ENCODE data around the gene THSD1.
"Not testable (repeated sequence)": the region's sequence is repeated elsewhere in the genome, so short reads cannot be mapped to it uniquely, and the experiment has no call there.

THSD1 gene

DNA sequence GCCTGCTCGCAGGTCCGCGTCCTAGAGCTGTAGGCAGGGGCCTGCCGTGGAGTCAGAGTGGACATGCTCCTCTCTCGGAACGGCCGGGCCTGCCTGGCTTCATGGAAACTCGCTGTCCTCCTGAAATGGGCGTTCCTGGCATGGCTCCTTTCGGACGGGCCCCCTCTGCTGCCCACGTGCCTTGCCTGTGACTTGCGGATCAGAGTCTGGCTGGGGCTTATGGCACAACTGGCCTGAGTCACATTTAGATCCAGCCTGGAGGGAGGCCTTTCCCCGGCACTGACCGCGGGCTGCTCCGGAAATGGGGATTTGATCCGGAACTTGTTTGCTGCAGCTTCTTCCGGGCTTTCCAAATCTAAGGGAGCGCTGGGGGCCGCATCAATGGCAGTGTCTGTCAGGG, 28.1 kb downstream of the THSD1 start:
- TF ChIP-seq FOXP2 (optimal IDR thresholded peaks at IDR 0.05; ENCODE audit: control extremely low read depth, extremely low read length, insufficient read depth) (no peak), EZH2 (IDR thresholded peaks at IDR 0.05) (no peak), POLR2AphosphoS5 (IDR thresholded peaks at IDR 0.05; ENCODE audit: borderline replicate concordance, low read depth, low read length) (no peak)
- no peaks in the 10 kb centered on the region for H3K36me3 ChIP-seq (ENCODE audit: insufficient read depth, low read length)
- H3K4me3 ChIP-seq: no peak overlapping the region

DNA sequence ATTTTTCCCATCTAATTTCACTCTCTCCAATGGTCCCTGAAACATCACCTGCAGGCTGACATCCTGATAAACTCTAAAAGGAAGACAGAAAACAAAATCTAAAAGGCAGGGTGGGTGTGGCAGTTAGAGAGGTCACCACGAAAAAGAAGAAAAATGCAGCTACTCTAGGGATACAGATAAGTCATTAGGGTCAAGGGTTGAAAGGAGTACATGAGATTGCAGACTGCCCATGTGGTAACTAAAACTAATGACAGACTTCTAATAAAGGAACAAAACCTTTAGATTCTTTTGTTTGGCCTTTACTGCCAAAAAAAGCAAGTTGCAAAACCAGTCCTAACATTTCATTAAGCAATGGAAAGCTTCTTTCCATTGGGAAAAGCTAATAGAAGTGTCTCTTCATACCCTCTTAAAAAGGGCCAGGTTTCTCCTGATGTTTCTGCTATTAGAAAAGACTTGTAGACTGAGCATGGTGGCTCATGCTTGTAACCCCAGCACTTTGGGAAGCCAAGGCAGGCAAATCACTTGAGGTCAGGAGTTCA, 31.0 kb downstream of the THSD1 start:
- Histone ChIP-seq H3K9me3 (ENCODE audit: low read depth, low read length) (no peaks in the 10 kb centered on the region), H3K27ac (no peak overlapping the region), H3K36me3 (ENCODE audit: insufficient read depth, low read length) (no peaks in the 10 kb centered on the region), H3K9ac (ENCODE audit: insufficient read length) (no peak overlapping the region), H3K4me3 (no peak overlapping the region)
- DNase-seq (ENCODE audit: low read depth, low spot score): no peak
- TF ChIP-seq POLR2AphosphoS5 (IDR thresholded peaks at IDR 0.05; ENCODE audit: borderline replicate concordance, low read depth, low read length) (no peak), EZH2 (IDR thresholded peaks at IDR 0.05) (no peak), FOXP2 (optimal IDR thresholded peaks at IDR 0.05; ENCODE audit: control extremely low read depth, extremely low read length, insufficient read depth) (no peak)

More for the DNA sequence above, 28.1 kb downstream of the THSD1 start:
- Histone ChIP-seq H3K9me3 (ENCODE audit: low read depth, low read length) (no peaks in the 10 kb centered on the region), H3K9ac (ENCODE audit: insufficient read length) (no peak overlapping the region), H3K27ac (no peak overlapping the region)
- DNase-seq (ENCODE audit: low read depth, low spot score): no peak

DNA sequence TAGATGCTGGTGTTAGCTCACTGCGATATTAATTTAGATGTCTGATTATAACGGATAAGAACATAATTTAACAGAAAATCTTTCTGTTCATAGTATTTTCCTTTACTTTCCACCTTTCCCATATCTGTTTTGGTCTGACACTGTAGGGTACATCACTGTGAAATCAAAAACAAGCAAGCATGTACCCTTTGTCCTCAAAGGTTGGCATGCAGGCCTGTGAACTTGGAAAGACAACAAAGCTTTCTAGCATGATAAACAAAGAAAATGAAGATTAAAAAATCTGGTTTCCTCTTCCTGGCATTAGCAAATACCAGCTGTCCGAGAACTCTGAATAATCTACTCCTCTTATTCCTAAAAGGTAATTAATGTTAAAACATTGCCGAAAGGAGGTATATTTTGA, 31.6 kb downstream of the THSD1 start:
- TF ChIP-seq POLR2AphosphoS5 (IDR thresholded peaks at IDR 0.05; ENCODE audit: borderline replicate concordance, low read depth, low read length): no peak
- no peak for TF ChIP-seq FOXP2 (optimal IDR thresholded peaks at IDR 0.05; ENCODE audit: control extremely low read depth, extremely low read length, insufficient read depth)
- TF ChIP-seq EZH2 (IDR thresholded peaks at IDR 0.05): no peak
- no peak overlapping the region for H3K4me3 ChIP-seq
- no peak for DNase-seq (ENCODE audit: low read depth, low spot score)
- H3K9me3 ChIP-seq (ENCODE audit: low read depth, low read length): no peaks in the 10 kb centered on the region
- H3K36me3 ChIP-seq (ENCODE audit: insufficient read depth, low read length): no peaks in the 10 kb centered on the region
- no peak overlapping the region for H3K9ac ChIP-seq (ENCODE audit: insufficient read length)
- no peak overlapping the region for H3K27ac ChIP-seq

DNA sequence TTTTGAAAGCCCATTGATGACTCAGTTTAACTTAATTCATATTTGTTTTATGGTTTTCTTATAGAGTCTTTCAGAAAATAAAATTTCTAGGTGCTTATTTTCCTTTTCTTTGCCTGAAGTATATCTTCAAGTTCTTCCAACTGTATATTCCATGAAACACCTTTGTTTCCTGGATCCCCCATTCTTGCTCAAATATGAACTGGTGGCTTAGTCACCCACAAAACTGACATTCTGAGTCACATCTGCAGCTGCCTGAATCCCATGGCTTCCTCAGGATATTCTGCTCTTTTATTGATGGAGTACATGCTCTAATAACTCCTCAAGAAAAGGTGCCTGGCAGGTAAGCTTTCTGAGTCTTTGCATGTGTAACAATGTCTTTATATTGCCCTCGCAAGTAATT, 32.7 kb downstream of the THSD1 start:
- DNase-seq (ENCODE audit: low read depth, low spot score): not testable (repeated sequence)

DNA sequence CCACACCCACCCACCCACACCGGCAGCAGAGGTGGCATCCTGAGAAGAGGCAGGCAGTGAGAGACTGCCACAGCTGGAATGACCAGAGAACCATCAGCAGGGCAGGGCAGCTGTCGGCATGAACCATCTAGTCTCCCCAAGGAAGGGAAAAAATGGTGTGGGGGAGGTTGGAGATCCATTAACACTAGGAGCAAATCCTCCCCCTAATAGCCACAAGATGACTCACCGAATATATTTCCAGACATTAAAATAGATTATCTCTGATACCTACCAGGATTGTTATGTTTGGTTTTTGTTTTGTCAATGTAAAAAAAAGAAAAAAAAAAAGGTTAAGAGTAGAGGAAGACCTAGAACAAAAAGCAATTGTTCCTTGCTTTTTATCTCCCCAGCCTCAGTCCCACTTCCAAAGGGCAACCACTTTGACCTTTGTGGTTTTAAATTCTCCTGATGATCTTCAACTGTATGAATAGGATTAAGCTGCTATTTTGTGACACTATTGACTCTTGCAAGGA, 34.2 kb downstream of the THSD1 start:
- no peak for DNase-seq (ENCODE audit: low read depth, low spot score)

More for the DNA sequence above, 32.7 kb downstream of the THSD1 start:
- H3K9me3 ChIP-seq (ENCODE audit: low read depth, low read length); H3K4me3 ChIP-seq; H3K36me3 ChIP-seq (ENCODE audit: insufficient read depth, low read length); H3K27ac ChIP-seq; H3K9ac ChIP-seq (ENCODE audit: insufficient read length): not testable (repeated sequence)

DNA sequence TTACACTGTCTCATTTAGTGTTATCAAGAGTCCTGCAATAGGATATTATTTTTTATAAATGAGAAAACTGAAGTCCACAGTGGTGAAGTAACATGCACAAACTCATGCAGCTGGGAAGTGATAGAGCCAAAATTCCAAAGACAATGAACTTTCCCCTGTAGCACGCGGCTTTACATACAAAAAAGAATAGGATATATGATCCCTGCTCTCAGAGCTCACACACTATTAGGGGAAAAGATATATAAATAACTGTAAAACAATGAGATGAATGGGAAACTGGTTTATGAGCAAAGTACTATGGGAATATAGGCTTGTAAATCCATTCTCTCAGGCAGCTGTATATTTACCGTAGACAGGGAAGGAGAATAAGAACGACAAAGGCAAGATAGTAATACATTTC, 39.7 kb downstream of the THSD1 start:
- DNase-seq (ENCODE audit: low read depth, low spot score): no peak
- Histone ChIP-seq H3K36me3 (ENCODE audit: insufficient read depth, low read length) (no peaks in the 10 kb centered on the region), H3K4me3 (no peak overlapping the region), H3K27ac (no peak overlapping the region), H3K9ac (ENCODE audit: insufficient read length) (no peak overlapping the region), H3K9me3 (ENCODE audit: low read depth, low read length) (no peaks in the 10 kb centered on the region)
- TF ChIP-seq POLR2AphosphoS5 (IDR thresholded peaks at IDR 0.05; ENCODE audit: borderline replicate concordance, low read depth, low read length) (no peak), EZH2 (IDR thresholded peaks at IDR 0.05) (no peak), FOXP2 (optimal IDR thresholded peaks at IDR 0.05; ENCODE audit: control extremely low read depth, extremely low read length, insufficient read depth) (no peak)

More for the DNA sequence above, 34.2 kb downstream of the THSD1 start:
- Histone ChIP-seq H3K27ac (no peak overlapping the region), H3K9ac (ENCODE audit: insufficient read length) (no peak overlapping the region), H3K4me3 (no peak overlapping the region), H3K9me3 (ENCODE audit: low read depth, low read length) (no peaks in the 10 kb centered on the region), H3K36me3 (ENCODE audit: insufficient read depth, low read length) (no peaks in the 10 kb centered on the region)
- TF ChIP-seq EZH2 (IDR thresholded peaks at IDR 0.05) (no peak), POLR2AphosphoS5 (IDR thresholded peaks at IDR 0.05; ENCODE audit: borderline replicate concordance, low read depth, low read length) (no peak), FOXP2 (optimal IDR thresholded peaks at IDR 0.05; ENCODE audit: control extremely low read depth, extremely low read length, insufficient read depth) (no peak)

DNA sequence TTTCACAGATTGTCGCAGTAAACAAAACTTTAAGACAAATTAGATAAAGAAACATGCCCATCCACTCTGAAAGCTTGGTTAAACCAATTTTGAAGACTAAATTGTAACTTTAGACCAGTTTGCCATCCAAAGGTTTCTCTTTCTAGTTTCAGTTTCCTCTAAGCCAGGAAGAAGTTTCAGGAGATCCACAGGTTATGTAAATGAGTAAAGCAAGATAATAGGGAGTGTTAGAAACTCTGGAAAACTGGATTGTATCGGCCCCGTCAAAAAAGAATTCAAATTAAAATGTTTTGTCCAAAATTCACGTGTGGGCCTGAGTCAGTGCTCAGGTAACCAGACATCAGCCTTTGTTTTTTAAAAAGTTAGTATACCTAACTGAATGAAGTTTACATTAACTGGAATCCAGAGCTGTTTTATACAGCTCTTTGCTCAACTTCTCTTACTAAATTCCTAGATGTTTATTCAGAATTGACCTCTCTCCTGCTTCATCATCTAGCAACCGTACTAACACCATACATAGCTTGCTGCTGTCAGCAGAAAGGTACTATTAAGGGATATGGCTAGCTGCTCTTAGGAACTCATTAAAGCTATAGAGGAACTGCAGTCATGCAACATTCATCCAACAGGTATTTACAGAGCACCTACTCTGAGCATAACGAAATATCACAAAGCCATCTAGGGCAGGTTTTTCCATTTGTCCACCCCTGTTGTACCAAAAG, 43.6 kb downstream of the THSD1 start:
- not testable (repeated sequence) for H3K4me3 ChIP-seq; H3K9ac ChIP-seq (ENCODE audit: insufficient read length); H3K36me3 ChIP-seq (ENCODE audit: insufficient read depth, low read length); DNase-seq (ENCODE audit: low read depth, low spot score); H3K27ac ChIP-seq; H3K9me3 ChIP-seq (ENCODE audit: low read depth, low read length)

DNA sequence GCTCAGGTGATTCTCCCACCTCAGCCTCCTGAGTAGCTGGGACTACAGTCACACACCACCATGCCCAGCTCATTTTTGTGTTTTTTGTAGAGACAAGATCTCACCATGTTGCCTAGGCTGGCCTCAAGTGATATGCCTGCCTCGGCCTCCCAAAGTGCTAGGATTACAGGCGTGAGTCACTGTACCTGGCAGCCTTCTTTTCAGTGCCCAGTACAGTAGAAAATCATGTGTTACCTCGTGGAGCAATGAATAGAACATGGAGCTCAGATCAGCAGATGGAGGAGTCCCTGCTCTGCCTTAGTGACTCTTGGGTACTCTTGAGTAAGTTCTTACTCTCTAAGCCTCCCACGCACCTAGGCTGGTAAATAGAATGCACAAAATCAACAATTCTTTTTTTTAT, 44.7 kb downstream of the THSD1 start:
- no peaks in the 10 kb centered on the region for H3K9me3 ChIP-seq (ENCODE audit: low read depth, low read length)
- no peak for DNase-seq (ENCODE audit: low read depth, low spot score)
- no peaks in the 10 kb centered on the region for H3K36me3 ChIP-seq (ENCODE audit: insufficient read depth, low read length)
- no peak overlapping the region for H3K27ac ChIP-seq
- H3K9ac ChIP-seq (ENCODE audit: insufficient read length): no peak overlapping the region
- TF ChIP-seq FOXP2 (optimal IDR thresholded peaks at IDR 0.05; ENCODE audit: control extremely low read depth, extremely low read length, insufficient read depth): no peak
- no peak for TF ChIP-seq EZH2 (IDR thresholded peaks at IDR 0.05)
- TF ChIP-seq POLR2AphosphoS5 (IDR thresholded peaks at IDR 0.05; ENCODE audit: borderline replicate concordance, low read depth, low read length): no peak
- no peak overlapping the region for H3K4me3 ChIP-seq

DNA sequence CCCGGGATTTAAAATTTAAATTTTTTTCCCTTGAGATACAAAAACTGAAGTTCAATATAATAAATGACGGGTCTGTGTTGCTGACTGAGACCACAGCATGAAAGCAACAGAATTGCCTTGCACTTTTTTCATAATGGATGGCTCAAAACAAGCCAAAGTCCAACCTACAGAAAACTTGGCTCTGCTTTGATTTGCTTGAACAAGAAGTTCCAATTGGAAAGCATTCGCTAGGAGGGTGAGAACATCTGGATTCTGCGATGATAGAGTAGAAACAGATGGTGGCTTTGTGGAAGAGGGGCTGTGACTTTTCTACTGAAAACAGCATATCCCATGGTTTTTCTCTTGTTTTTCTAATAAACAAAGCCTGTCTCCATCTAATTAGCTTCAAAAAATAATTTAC, 46.4 kb downstream of the THSD1 start:
- Histone ChIP-seq H3K9me3 (ENCODE audit: low read depth, low read length) (no peaks in the 10 kb centered on the region; the same call in 1 of the 2 replicates), H3K36me3 (ENCODE audit: insufficient read depth, low read length) (no peaks in the 10 kb centered on the region), H3K4me3 (peak overlapping the region; percentile 62), H3K9ac (ENCODE audit: insufficient read length) (peak overlapping the region; percentile 56), H3K27ac (peak overlapping the region; percentile 95)
- TF ChIP-seq FOXP2 (optimal IDR thresholded peaks at IDR 0.05; ENCODE audit: control extremely low read depth, extremely low read length, insufficient read depth) (peak; percentile 52), POLR2AphosphoS5 (IDR thresholded peaks at IDR 0.05; ENCODE audit: borderline replicate concordance, low read depth, low read length) (no peak), EZH2 (IDR thresholded peaks at IDR 0.05) (no peak)
- peak; percentile 80 for DNase-seq (ENCODE audit: low read depth, low spot score)
